COLO668 (cell line): ENCODE data around the gene ZFYVE9.
"Not testable (repeated sequence)": the region's sequence is repeated elsewhere in the genome, so short reads cannot be mapped to it uniquely, and the experiment has no call there.

Experiments
- DNase-seq: peaks from one replicate; lab custom pipeline; 2025; ENCODE audit not compliant: unreplicated experiment; lab: John Stamatoyannopoulos, UW

Gene ZFYVE9

DNA sequence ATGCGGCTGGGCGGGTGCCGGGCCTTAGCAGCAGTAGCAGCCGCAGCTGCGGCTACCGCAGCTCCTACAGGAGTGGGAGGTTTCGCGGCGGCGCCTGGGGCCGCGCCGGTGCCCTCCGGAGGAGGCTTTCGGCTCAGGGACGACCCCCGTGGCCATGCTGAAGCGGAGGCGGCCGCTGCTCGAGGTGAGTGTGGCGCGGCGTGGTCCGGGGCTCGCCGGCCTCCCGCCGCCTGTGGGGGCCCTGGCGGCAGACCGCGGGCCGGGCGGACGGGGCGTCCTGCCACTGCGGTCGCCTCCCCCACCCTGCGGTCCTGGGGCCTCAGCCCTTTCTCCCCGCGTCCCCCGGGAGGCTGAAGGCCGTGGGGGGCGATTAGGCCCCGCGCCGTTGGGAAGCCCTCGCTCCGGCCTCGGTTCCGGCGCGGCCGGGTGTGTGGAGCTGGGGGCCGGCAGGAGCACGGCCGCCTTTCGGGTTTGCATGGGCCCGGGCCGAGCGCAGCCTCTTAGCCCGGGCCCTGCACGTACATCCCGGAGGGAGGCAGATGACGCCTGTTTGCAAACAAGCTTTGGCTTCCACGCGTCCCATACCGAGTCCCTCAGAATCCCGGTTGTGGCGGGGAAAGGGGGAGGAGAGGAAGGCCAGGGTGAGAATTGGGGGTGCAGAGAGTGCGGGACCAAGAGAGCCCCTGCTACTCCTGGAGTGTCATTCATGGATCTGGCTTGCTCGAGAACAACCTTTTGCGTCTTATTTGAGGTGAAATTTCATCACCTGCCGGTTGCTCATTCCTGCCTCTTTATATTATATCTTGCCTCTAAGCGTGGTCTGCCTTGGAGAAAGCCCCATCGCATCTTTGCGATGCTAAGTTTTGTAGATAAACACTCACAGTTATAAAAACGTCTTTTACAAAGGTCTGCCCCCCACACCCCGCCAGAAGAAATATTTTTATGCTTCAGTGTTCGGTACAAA lies 613 bp downstream of the ZFYVE9 start:
- DNase-seq = peak; percentile 81

GRCh38 chr1:52145137-52145536 lies 3.2 kb downstream of the ZFYVE9 start:
- DNase-seq = no peak

GRCh38 chr1:52150445-52150844 lies 8.6 kb downstream of the ZFYVE9 start:
- DNase-seq = not testable (repeated sequence)

GRCh38 chr1:52150946-52151345 lies 9.1 kb downstream of the ZFYVE9 start:
- no peak for DNase-seq

GRCh38 chr1:52152572-52152971 lies 10.7 kb downstream of the ZFYVE9 start:
- no peak for DNase-seq

GRCh38 chr1:52153010-52153409 lies 11.1 kb downstream of the ZFYVE9 start:
- no peak for DNase-seq

DNA sequence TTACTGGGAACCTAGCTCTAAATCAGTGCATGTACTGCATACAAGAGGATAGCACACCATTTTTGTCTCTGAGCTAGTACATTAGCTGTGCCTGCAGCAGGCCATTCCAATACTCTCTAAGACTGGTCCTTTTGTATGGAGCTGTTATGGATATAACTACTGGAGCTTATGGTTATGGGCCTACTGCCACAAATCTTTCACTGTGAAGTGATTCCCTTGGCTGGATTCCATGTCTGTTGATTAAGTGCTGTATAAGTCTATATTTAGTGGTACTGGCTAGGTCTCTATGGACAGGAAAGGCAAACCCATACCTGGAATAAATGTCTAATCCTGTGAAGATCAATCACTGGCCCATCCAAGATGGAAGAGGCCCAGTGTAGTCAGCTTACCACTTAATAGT lies 12.0 kb downstream of the ZFYVE9 start:
- no peak for DNase-seq

DNA sequence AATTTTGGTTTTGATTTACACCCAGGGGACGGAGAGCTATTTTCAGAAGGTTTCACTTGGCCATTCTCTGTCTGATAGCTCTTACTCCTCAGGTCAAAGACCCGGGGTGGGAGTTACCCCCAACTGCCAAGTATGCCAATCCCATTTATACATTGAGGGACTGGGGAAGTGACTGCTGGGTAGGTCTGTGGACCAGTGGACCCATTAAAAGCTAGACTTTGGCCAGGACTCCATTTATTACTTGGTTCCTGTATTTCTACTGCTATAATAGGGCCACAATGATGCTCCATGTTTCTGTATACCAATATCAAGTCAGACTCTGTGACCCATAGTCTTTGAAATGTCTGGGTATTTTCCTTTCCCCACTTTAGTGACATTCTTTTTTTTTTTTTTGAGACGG lies 14.6 kb downstream of the ZFYVE9 start:
- no peak for DNase-seq

DNA sequence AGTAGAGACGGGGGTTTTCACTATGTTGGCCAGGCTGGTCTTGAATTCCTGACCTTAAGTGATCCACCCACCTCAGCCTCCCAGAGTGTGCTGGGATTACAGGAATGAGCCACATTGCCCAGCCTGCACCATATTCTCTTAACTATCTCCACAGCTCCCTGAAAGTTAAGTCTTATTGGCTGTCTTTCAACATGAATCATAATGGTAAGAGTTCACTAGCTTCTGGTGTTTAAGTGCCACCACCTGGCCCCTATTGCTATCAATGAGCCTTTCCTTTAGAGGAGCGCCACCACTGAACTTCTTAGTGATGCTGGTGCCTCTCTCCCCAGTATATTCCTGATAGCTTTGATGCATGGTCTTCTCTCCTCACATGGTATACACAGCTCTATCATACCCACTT lies 15.7 kb downstream of the ZFYVE9 start:
- DNase-seq = no peak

DNA sequence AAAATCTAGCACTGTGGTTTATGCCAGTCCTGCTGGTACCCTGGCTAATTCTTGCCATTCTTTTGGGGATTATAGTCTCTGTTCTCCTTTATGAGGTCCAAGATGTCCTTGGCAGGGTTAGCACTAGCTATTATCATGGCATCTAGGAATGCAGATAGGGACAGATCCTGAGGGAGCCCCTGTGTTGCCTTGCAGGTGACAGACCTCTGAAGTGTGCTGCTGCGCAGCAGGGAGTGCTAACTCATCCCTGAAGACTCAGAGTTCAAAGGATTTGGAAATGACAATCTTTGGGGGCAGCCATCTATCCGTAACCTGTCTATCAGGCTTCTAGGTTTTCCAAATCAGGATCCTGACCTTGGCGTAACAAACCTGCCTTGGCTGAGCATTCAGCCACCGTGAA lies 16.3 kb downstream of the ZFYVE9 start:
- DNase-seq = no peak

- DNase-seq = no peak
These were observed 17.3 kb downstream of the ZFYVE9 start for GRCh38 chr1:52159033-52159789.

GRCh38 chr1:52162947-52163346 lies 21.1 kb downstream of the ZFYVE9 start:
- no peak for DNase-seq

DNA sequence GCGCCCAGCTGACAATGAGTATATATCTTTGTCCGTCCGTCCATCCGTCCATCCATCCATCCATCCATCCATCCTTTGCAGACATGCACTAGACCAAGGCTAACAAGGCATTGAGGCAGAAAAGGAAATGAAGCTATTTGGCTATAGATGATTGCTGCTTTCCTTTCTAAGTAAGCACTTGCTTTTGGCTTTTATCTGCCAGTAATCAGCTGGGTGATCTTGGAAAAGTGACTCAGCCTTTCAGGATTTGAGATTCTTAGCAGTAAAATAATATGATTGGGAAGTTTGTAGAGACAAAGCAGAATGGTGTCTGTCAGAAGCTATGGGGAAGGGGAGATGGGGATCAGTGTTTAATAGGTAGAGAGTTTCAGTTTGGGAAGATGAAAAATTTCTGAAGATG lies 22.7 kb downstream of the ZFYVE9 start:
- DNase-seq = no peak

- DNase-seq = no peak
These were observed 25.3 kb downstream of the ZFYVE9 start for GRCh38 chr1:52166996-52167753.

- no peak for DNase-seq
These were observed 26.6 kb downstream of the ZFYVE9 start for GRCh38 chr1:52168373-52169080.

GRCh38 chr1:52171149-52171548 lies 29.3 kb downstream of the ZFYVE9 start:
- not testable (repeated sequence) for DNase-seq

- DNase-seq = no peak
These were observed 37.2 kb downstream of the ZFYVE9 start for GRCh38 chr1:52179073-52179472.

- DNase-seq = no peak
These were observed 38.3 kb downstream of the ZFYVE9 start for GRCh38 chr1:52180176-52180575.

DNA sequence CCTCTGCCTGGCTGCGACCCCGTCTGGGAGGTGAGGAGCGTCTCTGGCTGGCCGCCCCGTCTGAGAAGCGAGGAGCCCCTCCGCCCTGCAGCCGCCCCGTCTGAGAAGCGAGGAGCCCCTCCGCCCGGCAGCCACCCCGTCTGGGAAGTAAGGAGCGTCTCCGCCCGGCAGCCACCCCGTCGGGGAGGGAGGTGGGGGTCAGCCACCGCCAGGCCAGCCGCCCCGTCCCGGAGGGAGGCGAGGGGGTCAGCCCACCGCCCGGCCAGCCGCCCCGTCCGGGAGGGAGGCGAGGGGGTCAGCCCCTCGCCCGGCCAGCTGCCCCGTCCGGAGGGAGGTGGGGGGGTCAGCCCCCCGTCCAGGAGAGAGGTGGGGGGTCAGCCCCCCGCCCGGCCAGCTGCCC lies 39.9 kb downstream of the ZFYVE9 start:
- not testable (repeated sequence) for DNase-seq

GRCh38 chr1:52182328-52182727 lies 40.4 kb downstream of the ZFYVE9 start:
- DNase-seq = not testable (repeated sequence)
